ENCODE data around the gene AHCYL1.
A peak's percentile ranks its signal among the peaks of the same experiment; 100 is the strongest.
"Not testable (repeated sequence)": the region's sequence is repeated elsewhere in the genome, so short reads cannot be mapped to it uniquely, and the experiment has no call there.

AHCYL1 gene

DNA sequence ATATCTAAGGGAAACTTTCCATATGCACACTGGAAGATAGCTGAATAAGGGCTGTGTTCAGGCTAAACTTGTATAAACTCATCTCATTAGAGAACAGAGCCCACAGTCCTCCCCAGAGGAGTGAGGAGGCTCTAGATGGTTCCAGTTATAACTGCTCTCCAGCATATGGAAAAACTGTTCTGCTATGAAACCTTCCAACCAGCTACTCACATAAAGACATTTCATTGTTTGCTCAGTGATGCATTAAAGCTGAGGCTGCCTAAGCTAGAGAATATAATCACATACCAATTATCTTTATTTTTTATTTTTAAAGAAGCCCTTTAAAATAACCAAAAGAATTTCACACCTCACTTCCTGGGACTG, 13.3 kb downstream of the AHCYL1 start:
- DNase-seq (ENCODE audit: low read depth), result no peak

DNA sequence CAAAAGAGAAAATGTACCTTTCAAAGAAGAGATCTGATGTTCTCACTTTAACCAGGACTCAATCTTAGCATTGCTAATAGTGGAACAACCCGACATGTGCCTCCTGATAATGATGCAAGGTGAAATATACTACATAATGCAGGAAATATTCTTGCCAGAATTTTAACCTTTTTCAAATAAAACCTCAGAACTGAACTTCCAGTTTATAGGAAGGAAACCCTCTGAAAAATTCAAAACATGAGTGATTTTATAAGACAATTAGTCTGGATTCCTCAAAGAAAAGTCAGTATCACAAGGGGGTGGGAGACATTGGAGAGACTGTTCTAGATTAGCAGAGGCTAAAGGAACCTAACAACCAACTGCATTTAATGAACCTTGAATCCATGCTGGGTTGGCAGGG, 18.1 kb downstream of the AHCYL1 start:
- no peak for DNase-seq (ENCODE audit: low read depth)

DNA sequence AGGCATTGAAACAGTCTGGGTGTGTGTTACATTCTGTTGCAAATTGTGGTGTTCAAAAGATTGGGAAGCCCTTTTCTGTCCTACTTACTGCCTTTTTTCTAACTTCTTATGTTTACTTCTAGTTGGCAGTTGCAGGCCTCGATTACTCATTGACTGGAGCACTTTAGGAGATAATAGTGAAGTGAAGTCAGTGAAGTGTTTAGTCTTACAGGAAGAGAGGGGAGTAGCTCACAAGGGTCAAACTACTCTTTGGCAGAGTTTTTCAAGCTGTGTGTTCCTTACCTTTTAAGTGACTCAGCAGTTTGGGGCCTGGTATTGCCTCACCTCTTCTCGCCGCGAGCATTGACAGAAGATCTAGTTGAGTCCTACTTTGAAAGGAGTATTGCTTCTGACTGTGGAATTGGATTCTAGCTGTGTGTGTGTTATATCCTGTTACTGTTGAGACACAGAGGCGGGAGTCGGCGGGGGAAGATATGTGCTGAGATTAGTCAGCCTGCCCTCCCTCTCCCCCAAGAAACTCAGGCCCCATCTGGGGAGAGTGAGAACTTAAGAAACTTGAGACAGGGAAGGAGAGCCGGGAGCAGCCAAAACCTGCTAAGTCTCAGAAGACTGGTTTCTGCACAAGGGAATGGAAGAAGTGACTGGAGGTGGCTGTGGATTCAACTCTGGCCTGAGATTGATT, 19.3 kb downstream of the AHCYL1 start:
- DNase-seq (ENCODE audit: low read depth), result peak; percentile 92

DNA sequence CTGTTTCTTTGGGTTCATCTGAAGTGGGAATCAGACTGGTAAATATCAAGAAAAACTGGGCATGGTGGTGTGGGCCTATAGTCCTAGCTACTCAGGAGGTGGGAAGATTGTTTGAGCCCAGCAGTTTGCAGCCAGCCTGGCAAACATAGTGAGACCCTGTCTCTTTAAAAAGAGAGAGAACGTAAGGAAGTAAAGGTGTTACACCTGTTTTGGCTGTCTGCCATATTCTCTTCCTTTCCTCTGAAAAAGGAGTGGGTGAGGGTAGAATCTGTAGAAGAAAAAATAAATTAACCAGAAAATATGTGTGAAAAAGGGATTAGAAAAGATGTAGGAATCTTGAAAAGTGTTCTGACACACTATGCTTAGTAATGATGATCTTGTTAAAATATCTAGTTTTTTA, 20.0 kb downstream of the AHCYL1 start:
- no peak for DNase-seq (ENCODE audit: low read depth)

DNA sequence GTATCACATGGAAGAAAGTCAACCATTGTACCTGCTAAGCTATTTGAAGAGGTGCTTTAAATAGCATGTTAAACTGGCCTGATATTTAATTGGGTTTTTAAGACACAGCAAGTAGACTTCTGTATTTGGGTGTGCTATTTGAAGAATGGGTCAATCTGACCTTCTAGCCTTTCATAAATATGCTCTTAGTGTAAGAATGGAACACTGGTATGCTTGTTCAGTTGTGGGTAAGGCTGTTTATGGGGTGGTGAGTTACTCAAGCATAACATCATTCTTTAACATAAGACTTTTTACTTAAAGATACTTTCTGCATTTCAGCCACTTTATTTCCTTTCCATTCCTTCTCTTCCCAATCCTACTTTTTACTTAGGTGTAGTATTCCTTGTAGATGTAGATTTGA, 21.4 kb downstream of the AHCYL1 start:
- no peak for DNase-seq (ENCODE audit: low read depth)

DNA sequence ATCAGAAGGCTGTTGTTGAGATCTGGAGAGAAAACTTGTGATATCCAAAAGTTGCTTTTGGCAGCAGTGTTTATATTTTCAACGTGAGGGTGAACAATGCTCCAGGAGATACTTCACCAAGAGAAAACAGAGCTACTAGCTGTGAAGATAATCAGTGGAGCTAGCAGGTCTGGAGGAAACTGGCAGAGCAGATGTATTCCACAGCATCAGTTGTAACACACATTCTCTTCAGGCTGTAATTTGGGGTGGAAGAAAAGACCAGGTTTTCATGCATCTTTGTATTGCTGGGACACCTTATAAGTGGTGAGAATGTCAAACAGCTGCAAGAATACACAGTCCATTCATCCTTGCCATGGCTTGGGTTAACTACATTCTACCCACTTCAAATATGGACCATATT, 22.0 kb downstream of the AHCYL1 start:
- DNase-seq (ENCODE audit: low read depth), result no peak

DNA sequence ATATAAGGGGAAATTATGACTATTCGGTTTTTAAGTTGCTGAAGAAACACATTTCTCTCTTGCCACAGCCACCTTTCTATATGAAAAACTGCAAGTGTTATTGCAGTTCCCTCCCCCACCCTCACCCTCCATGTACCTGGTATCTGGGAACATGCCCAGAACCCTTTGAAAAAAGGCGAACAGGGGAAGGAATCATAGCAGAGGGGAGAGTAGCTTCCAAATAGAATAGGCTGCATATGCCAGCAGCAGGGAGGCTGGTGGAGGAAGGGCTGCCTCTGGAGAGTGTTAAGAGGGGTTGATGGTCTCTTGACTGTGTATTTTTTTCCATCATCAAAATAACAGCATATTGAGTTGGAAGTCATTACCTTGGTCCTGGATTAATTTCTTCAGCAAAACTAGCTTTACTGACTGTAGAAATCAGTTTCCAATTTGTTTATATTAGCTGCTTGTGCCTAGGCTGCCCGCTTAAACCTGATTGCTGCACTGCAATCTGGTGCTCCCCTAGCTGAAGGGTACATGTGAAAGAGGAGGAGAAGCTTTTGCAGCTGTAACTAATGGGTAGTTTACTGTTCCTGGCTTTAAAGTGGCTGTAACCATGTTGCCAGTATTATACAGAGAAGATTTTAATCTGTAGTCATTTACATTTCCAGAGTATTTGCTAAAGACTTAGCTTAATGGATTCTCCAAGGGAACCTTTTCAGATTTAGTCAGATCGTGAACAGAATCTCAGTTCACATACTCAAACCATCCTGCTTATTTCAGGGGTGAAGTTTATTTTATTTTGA, 22.7 kb downstream of the AHCYL1 start:
- no peak for DNase-seq (ENCODE audit: low read depth)

DNA sequence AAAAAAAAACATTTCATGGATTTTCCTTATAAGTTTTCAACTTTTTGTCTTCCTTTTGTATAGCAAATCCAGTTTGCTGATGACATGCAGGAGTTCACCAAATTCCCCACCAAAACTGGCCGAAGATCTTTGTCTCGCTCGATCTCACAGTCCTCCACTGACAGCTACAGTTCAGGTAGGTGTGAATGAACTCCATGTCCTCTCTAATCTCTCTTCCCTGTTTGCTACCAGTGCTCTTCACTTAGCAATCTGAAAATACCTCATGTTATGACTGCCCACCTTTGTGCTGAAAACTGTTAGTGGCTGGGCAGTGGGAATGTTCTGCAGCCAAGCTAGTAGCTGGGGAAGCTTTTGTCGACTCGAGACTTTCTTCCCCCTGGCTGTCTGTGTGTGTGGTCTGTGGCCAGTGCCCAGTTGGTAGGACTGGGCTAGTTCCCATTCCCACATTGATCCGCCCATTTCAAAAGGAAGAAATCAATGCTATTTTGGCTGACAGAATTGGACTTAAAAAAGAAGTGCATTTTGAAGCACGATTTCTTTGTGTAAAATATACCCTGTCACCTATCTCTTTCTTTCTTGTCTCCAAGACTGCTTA, 24.5 kb downstream of the AHCYL1 start:
- DNase-seq (ENCODE audit: low read depth), result no peak

DNA sequence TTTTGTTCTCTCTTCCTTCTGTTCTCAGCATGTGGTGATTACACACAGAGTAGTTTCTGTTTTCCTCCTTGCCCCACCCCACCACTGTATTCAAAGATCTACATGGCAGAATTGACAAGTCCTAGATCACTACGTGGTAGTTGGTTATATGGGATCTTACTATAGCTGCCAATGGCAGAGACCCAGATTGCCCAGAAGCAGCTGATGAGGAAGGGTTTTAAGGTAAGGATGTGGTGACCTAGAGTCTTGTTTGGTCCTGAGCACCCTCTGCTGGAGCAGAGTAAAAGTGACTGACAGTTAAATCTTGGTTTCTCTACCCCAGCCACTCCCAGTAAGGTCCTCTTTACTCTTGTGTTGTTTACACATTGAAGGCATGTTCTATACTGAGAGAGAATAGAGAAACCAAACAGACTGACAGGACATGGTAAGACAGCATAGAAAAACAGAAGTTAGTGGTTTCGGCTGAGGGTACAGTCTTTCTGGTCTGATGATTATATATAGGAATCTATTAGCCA, 27.0 kb downstream of the AHCYL1 start:
- DNase-seq (ENCODE audit: low read depth), result no peak

DNA sequence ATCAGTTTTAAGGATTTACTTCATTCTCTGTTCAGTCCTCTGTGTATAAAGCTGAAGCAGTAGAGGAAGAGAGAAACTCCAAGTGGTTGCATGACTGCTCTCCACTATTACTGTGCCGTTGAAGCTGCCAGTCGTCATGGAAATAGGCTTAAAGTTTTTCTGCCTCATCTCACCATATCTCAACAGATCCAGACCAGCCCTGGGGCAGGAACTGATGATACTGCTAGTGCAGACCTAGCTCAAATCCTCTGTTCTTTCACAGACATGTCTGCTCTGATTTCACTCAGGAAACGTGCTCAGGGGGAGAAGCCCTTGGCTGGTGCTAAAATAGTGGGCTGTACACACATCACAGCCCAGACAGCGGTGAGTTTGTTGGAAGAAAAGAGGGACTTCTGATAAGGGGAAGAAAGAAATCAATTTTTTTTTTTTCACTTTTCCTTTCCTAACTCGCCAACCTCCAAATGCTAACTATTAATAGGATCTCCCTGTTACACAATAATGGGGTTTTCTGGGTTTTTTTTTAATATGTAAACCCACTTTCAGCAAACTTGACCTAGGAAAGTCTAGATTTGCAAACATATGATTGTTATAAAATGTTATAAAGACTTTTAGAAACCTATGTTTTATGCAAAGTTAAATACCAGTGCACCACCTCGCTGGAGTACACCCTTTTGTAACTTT, 27.7 kb downstream of the AHCYL1 start:
- DNase-seq (ENCODE audit: low read depth), result no peak

DNA sequence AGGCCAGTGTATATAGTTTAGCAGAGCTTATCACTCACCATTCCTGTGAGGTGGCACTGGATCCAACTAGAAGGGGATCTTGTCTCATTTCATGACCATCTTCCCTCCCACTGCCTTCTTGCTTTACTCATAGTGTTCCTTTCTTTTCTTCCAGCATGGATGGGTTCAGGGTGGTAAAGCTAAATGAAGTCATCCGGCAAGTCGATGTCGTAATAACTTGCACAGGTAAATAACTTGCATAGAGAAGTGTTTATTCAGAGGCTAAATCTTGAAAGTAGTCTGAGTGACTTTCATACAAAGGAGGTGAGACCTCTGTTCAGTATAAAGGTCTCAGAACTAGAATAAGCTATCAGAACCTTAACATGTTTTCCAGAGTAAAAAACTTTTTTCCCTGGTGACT, 33.2 kb downstream of the AHCYL1 start:
- no peak for DNase-seq (ENCODE audit: low read depth)

DNA sequence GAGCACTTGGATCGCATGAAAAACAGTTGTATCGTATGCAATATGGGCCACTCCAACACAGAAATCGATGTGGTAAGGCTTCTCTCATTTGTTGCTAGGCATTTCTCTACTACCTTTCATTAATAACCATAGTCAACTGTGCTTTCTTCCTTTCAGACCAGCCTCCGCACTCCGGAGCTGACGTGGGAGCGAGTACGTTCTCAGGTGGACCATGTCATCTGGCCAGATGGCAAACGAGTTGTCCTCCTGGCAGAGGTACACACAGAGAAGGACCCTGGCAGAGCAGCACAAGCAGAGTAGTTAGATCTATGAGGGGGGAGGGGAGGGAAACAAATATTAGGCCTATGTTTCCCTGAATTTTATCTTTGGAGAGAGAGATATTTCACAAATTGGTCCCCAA, 33.8 kb downstream of the AHCYL1 start:
- DNase-seq (ENCODE audit: low read depth), result no peak

DNA sequence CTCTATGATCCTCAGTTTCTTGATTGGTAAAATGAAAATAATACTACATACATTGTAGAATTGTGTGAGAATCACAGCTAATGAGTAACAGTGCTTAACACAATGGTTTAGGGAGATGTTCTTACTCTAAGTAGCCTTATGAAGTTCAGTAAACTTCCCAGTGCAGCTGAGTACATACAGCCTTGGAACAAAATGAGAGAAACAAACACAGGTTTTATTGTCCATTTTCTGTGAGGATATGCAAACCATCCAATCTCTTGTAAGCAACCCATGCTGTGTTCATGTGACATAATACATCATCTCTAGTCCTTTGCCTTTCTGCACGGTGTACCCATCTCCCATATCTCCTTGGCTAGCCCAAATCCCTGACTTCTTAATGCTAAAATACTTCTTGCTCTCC, 35.2 kb downstream of the AHCYL1 start:
- no peak for DNase-seq (ENCODE audit: low read depth)

DNA sequence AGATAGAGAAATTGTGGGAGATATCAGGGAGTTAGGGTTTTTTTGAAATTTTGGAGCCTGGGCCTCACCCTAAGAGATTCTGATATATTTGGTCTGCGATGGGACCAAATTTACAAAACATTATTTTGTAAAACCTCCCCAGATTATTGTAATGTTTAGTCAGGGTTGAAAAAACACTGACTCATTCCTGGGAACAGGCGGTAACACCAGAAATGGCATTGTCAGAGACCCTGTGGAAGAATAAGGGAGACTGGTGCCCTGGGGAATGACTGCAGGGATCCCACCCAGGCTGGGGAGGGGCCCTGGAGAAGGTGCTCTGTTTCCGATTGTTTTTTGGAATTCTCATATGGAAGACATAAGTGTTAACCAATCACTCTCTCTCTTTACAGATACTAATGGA, 36.7 kb downstream of the AHCYL1 start:
- no peak for DNase-seq (ENCODE audit: low read depth)

DNA sequence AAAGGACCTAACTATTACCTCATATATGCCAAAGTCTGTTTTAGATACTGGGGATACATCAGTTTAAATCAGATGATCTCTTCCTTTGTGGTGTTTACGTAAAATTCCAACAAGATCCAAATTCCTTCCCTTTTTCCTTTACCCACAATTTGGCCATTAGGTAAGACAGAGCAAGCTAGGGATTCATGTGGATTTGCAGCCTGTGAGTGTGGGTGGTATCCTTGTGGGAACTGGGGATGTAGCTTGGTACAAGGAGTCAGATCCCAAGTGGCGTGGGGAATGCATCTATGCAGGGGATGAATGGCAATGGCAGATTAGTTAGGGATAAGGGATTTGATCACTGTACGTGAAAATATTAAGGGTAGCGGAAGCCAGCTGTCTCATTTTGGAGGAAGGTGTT, 40.0 kb downstream of the AHCYL1 start:
- no peak for DNase-seq (ENCODE audit: low read depth)

DNA sequence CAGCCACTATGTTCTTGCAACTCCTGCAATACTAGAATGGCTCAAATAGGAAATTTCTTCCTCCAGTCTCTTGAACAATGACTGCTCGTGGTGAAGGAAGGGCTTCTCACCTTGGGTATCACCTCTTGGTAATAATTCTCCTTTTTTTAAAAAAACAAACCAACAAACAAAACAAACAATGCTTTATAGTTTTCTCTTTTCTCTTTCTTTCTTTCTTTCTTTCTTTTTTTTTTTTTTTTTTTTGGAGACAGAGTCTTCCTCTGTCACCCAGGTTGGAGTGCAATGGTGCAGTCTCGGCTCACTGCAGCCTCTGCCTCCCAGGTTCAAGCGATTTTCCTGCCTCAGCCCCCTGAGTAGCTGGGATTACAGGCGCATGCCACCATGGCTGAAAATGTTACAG, 46.1 kb downstream of the AHCYL1 start:
- not testable (repeated sequence) for DNase-seq (ENCODE audit: low read depth)

DNA sequence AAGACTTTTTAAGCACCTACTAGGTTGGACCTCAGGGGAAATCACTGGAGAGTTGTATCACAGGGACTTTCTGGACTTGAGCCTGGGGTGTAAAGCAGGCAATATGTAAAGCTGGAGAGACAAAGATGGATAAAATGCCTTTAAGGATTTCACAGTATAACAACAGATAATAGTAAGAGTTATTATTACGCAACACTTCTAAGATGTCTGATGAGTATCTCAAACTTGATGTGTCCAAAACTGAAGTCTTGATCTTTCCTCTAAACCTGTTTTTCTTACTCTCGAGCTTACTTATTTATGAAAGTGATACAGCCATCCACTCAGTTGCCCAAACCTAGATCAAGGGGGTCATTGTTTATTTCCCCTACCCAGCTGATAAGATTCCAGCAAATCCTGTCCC, 47.8 kb downstream of the AHCYL1 start:
- no peak for DNase-seq (ENCODE audit: low read depth)

DNA sequence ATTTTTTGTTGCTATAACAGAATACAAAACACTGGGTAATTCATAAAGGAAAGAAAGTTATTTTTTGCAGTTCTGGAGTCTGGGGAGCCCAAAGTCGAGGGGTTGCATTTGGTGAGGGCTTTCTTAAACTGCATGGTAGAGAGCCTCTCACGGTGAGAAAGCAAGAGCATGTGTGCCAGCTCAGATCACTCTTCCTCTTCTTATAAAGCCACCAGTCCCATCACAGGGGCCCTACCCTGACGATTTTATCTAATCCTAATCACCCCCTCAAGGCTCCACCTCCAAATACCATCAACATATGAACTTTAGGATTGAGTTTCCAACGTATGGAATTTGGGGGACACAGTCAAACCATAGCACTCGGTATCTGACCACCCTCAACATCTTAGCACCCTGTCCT, 48.9 kb downstream of the AHCYL1 start:
- DNase-seq (ENCODE audit: low read depth), result no peak

DNA sequence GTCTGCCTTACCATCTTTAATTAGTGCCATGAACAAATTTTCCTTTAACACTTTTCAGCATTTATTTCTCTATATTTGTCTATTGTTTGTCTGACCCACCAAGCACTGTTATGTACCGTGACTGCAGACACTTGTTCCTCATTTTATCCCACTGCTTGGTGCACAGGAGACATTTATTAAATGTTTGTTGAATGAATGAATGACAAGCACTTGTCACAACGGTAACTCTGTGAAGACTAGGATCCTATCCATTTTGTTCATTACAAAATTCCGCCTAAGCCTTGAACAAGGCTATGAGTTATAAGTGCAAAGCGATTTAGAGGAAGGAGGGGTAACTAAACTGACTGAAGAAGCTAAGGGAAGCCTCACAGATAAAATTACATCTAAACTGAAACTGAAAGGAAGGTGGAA, 49.5 kb downstream of the AHCYL1 start:
- no peak for DNase-seq (ENCODE audit: low read depth)

DNA sequence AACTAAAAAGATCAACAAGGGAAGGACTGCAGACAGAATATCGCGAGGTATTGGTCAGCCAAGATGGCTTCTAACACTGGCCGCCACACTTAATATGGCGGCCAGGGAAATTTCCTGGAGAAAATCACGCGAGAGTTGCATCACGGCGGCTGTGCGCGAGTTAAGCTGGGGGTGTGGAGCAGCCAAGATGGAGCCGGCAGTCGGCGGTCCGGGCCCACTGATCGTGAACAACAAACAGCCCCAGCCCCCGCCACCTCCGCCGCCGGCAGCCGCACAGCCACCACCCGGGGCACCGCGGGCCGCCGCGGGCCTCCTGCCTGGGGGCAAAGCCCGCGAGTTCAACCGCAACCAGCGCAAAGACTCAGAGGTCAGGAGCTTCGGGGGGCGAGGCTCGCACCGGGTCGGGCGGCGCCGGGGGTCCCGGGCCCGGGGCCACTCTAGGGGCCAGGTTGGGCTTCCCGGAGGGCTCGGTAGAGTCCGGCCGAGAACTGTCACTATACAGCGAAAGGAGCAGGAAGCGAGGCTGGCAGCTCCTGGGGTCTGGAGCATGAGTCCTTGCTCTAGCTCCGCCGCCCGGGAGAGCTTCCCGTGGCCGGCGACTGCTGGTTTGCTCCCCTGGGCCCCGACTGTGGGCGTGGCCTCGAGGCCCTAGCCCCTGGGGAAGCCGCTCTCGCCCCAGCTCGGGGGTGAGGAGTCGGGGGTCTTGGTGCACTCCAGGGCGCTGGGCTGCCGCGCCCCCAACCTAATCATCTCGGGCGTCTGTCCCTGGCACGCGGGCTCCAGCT, 50.1 kb downstream of the AHCYL1 start, which contains the start of gene STRIP1:
STRIP1 (plus strand) TSS at position 174 of the 785 bp plus-strand sequence; CDS start at position 188, 14 bp downstream.
- DNase-seq (ENCODE audit: low read depth), result peak; percentile 93

DNA sequence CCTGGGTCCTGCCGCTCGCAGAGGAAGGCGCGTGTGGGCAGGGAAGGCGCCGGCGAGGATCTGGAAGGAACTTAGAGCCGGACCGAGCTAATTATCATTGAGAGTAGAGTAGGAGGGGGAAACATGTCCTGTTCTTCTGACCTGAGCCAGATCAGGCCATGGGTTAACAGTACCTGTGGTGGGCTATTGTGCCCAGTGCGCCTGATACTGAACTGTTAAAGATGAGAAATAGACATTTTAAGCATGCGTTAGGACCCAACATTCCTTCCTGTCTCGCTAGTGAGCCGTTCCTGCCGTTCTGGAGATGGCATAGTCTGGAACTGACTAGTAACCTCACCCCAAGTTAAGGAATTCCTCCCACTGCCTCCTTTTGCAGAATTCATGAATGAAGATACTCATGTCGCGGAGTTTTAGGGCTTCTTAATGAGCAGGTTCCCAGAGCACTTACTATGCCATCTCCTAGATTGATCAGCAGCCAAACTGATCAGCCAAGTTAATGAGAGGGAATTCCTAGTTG, 50.7 kb downstream of the AHCYL1 start:
- no peak for DNase-seq (ENCODE audit: low read depth)

DNA sequence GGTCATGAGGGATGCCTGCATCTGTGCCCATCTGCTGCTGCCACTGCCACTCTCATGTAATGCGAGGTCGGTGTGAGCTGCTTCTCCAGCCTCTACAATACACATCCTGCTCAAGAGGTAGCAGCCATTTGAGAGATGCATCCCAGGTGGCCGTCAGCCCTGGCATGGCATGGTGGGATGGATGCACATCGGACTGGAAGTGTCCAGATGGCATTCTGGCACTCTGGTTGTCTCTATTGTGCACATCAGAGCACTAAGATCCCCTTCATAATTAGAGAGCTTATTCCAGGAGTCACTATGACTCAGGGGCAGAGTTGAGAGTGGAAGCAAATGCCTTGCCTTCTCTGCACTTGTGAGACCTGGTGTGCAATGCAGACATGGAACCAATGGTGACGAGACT, 53.7 kb downstream of the AHCYL1 start:
- DNase-seq (ENCODE audit: low read depth), result no peak
